SH-SY5Y (cell line): ENCODE results near the gene WAPL.

Experiments
- GATA2 ChIP-seq: IDR thresholded peaks from 2 replicates; pipeline ENCODE4 v1.6.1; 2011; ENCODE audit warnings: mild to moderate bottlenecking, low read depth, low read length
- GATA3 ChIP-seq: IDR thresholded peaks from 2 replicates; pipeline ENCODE4 v1.6.1; 2011; ENCODE audit warnings: low read depth, mild to moderate bottlenecking, low read length, moderate library complexity

GRCh38 chr10:86439544-86439943 lies 82.0 kb downstream of the WAPL start:
- TF ChIP-seq GATA2 (no peak), GATA3 (no peak)
